C4-2B (cell line): ENCODE data around the gene KCNQ1.

Source experiments
- H3K27ac ChIP-seq: fragments of 450-650 bp; 2 replicates; pipeline ENCODE4 v1.5.1; 2017
- CTCF ChIP-seq: fragments of 450-650 bp; conservative IDR thresholded peaks from 2 replicates; pipeline ENCODE4 v1.5.1; 2017; ENCODE audit warnings: mild to moderate bottlenecking
- ZFX ChIP-seq: fragments of 450-650 bp; IDR thresholded peaks from 2 replicates; pipeline ENCODE4 v1.6.1; 2017

Gene KCNQ1

GRCh38 chr11:2452321-2453012 is 7.7 kb downstream of the KCNQ1 start:
- H3K27ac ChIP-seq: no peak overlapping the region
- no peak for TF ChIP-seq ZFX
- TF ChIP-seq CTCF: no peak

- H3K27ac ChIP-seq: no peak overlapping the region
- TF ChIP-seq ZFX: no peak
- no peak for TF ChIP-seq CTCF
These were observed 8.6 kb downstream of the KCNQ1 start for GRCh38 chr11:2453436-2453835.

GRCh38 chr11:2458321-2458720 is 13.5 kb downstream of the KCNQ1 start:
- no peak overlapping the region for H3K27ac ChIP-seq
- TF ChIP-seq ZFX (no peak), CTCF (no peak)

- TF ChIP-seq ZFX (no peak), CTCF (no peak)
- H3K27ac ChIP-seq: no peak overlapping the region
These were observed 14.4 kb downstream of the KCNQ1 start for GRCh38 chr11:2459016-2459725.

- TF ChIP-seq CTCF (no peak), ZFX (no peak)
- no peak overlapping the region for H3K27ac ChIP-seq
These were observed 15.2 kb downstream of the KCNQ1 start for GRCh38 chr11:2459796-2460531.

GRCh38 chr11:2460540-2461252 is 15.9 kb downstream of the KCNQ1 start:
- H3K27ac ChIP-seq: no peak overlapping the region
- no peak for TF ChIP-seq CTCF
- TF ChIP-seq ZFX: no peak
